HG02623 (cell line): ENCODE results near the gene TSC1.
"Not testable (repeated sequence)": the region's sequence is repeated elsewhere in the genome, so short reads cannot be mapped to it uniquely, and the experiment has no call there.

Source experiments
- ATAC-seq: cut with Tn5 transposase; IDR thresholded peaks from one replicate; pipeline ENCODE4 v1.9.1; 2021; ENCODE audit warnings: moderate library complexity; ENCODE audit not compliant: unreplicated experiment

TSC1 gene

GRCh38 chr9:132944294-132945185 lies at the start of gene TSC1:
Gene TSC1 (minus strand): TSS chr9:132944616. CDS start chr9:132928872, 15,744 bp downstream.
- peak; percentile 61 for ATAC-seq

DNA sequence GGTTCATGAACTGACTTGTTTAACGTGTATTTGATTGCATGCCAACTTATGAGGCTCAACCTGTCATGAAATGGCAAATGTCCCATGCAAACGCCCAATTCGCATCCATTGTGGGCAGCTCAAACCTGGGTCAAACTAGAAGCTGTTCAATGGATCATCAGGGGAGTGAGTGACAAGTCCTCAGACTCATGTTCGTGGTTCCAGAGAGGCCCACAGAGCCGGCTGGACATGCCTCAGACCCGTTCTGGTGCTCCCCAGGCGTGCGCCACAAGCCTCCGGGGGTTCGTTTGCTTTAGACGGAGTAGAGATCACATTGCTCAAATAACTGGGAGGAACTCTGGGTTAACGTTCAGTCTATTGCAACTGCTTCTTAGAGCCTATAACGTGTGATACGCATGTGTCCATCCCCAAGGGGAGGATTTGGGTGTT lies 49.1 kb upstream of the TSC1 start:
- no peak for ATAC-seq

GRCh38 chr9:132991351-132992300 lies 47.2 kb upstream of the TSC1 start:
- ATAC-seq: no peak

GRCh38 chr9:132990781-132991180 lies 46.4 kb upstream of the TSC1 start:
- no peak for ATAC-seq

- not testable (repeated sequence) for ATAC-seq
These were observed 45.7 kb upstream of the TSC1 start for GRCh38 chr9:132989998-132990557.

GRCh38 chr9:132989414-132989996 lies 45.1 kb upstream of the TSC1 start:
- no peak for ATAC-seq

GRCh38 chr9:132989014-132989310 lies 44.5 kb upstream of the TSC1 start:
- ATAC-seq: no peak

- no peak for ATAC-seq
These were observed 44.0 kb upstream of the TSC1 start for GRCh38 chr9:132988244-132989013.

DNA sequence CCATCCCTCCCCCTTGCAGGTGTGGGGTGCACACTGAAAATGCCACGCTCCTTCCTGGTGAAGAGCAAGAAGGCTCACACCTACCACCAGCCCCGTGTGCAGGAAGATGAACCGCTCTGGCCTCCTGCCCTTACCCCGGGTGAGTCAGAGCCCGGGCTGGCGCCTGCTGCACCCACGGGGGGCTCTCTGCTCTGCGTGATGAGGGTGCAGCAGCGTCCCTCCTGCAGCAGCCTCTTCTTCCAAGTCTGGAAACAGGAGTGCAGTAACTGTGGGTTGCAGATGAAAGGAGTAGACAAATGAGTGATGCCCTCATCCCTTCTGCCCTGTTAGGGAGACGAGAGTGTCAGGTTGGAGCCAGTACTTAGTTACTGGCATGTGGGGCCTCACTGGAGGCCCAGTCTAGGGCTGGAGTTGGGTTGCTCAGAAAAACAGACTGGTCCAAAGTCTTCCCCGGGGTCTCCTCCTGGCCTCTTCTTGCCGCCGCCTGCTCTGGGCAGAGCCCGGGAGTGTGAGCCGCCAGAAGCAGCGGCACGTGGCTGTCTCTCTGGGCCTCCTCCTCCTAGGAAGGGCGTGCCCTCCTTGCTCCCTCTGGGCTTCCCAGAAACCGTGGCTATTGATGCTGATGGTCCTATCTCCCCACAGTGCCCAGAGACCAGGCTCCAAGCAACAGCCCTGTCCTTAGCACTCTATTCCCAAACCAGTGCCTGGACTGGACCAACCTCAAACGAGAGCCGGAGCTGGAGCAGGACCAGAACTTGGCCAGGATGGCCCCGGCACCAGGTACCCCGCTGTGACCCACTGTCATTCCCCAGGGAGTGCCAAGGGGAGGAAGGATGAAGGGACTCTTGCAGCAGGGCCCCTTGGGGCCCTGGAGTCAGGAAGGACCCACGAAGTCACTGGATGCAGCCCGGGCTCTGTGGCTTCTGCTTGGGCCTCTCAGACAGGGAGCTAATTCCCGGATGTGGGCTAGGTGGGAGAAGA lies 42.5 kb upstream of the TSC1 start:
- no peak for ATAC-seq

- ATAC-seq: no peak
These were observed 41.7 kb upstream of the TSC1 start for GRCh38 chr9:132986114-132986513.

GRCh38 chr9:132985489-132985888 lies 41.1 kb upstream of the TSC1 start:
- ATAC-seq: no peak

- no peak for ATAC-seq
These were observed 40.6 kb upstream of the TSC1 start for GRCh38 chr9:132985071-132985350.

GRCh38 chr9:132984202-132985070 lies 40.0 kb upstream of the TSC1 start:
- ATAC-seq: no peak

GRCh38 chr9:132983491-132984201 lies 39.2 kb upstream of the TSC1 start:
- no peak for ATAC-seq

DNA sequence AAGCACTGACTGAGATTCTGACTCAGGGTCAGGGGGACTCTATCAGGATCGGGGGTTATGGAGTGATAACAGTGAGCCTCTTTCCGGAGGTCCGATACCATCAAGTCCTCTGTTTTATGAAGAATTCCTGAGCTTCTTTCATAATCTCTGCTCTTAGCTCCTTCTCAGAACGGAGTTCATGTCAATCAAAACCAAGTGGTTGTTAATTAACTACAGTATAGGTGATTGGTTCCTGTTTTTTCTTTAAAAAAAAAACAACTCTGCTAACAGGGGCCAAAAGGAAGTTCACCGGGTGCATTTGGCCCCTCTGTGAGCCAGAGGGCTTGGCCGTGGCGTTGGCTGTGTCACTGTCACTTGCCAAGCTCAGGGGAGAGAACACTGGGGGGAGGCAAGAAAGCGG lies 38.0 kb upstream of the TSC1 start:
- no peak for ATAC-seq

DNA sequence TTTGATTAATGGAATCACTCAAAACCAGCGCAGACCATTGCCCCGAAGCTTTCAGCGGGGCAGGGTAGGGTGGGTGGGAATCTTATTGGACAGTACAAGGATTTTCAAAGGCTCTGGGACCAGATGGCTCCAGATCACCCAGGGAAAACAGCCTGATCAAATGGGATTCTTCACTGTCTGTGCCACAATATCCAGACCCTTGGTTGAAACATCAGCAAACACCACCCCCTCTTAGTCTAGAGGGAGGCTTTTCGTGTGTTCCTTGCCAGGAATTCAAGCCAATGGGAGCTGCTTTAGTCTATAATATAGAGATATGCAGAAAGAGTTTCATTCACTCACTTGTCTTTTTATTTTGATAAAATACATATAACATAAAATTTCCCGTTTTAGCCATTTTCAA lies 35.7 kb upstream of the TSC1 start:
- ATAC-seq: no peak

- no peak for ATAC-seq
These were observed 34.2 kb upstream of the TSC1 start, which contains the start of gene GFI1B for GRCh38 chr9:132978451-132979131. Gene GFI1B (plus strand): TSS chr9:132978694. CDS start chr9:132986679, 7,985 bp downstream.
